ENCODE data around the gene NUP133.
"Not testable (repeated sequence)": the region's sequence is repeated elsewhere in the genome, so short reads cannot be mapped to it uniquely, and the experiment has no call there.

The NUP133 gene

GRCh38 chr1:229402329-229402728 is 105.8 kb downstream of the NUP133 start:
- H3K9ac ChIP-seq (ENCODE audit: low read length); H3K27ac ChIP-seq (ENCODE audit: low read length, poor library complexity, severe bottlenecking); H3K23ac ChIP-seq (ENCODE audit: low read length in 2 of 2): not testable (repeated sequence)

GRCh38 chr1:229397762-229398161 is 110.4 kb downstream of the NUP133 start:
- H2BK120ac ChIP-seq (ENCODE audit: low read depth, low read length) = no peak overlapping the region
- no peak overlapping the region for H3K27ac ChIP-seq (ENCODE audit: low read length, poor library complexity, severe bottlenecking)
- H3K4me2 ChIP-seq (ENCODE audit: low read length, poor library complexity, severe bottlenecking) = no peak overlapping the region
- no peaks in the 10 kb centered on the region for H3K4me1 ChIP-seq (ENCODE audit: control insufficient read depth, insufficient read depth, low read depth, low read length)
- H3K79me1 ChIP-seq (replicated peaks; ENCODE audit: low read length, poor library complexity, severe bottlenecking) = no peaks in the 10 kb centered on the region
- no peak overlapping the region for H2BK12ac ChIP-seq (ENCODE audit: low read length in 2 of 2)
- WGBS = 0% methylated on average over 2 of the region's 5 CpGs
- no peak overlapping the region for H2AFZ ChIP-seq (ENCODE audit: low read depth, low read length)
- no peak overlapping the region for H2BK5ac ChIP-seq (ENCODE audit: low read depth, low read length, poor library complexity, severe bottlenecking)
- no peak overlapping the region for H3K18ac ChIP-seq (ENCODE audit: low read depth in 1 of 2, low read length in 2 of 2)
- no peak overlapping the region for H3K9ac ChIP-seq (ENCODE audit: low read length)
- H2AK5ac ChIP-seq (ENCODE audit: low read length, severe bottlenecking) = no peak overlapping the region
- no peak overlapping the region for H3K23ac ChIP-seq (ENCODE audit: low read length in 2 of 2)
- no peaks in the 10 kb centered on the region for H3K36me3 ChIP-seq (ENCODE audit: control insufficient read depth in 1 of 2, insufficient read depth in 2 of 2, low read depth in 1 of 2, low read length in 2 of 2)
- no peak overlapping the region for H3K14ac ChIP-seq (ENCODE audit: low read length in 2 of 2)
- no peak overlapping the region for H3K4ac ChIP-seq (ENCODE audit: low read depth in 1 of 2, low read length in 2 of 2)
- no peaks in the 10 kb centered on the region for H3K9me3 ChIP-seq (ENCODE audit: control insufficient read depth, low read length)
- H4K91ac ChIP-seq (ENCODE audit: low read length) = no peak overlapping the region
- no peak for DNase-seq
- no peak overlapping the region for H2BK15ac ChIP-seq (ENCODE audit: low read depth, poor library complexity, severe bottlenecking)
- H3K4me3 ChIP-seq (ENCODE audit: insufficient read depth in 1 of 2, low read depth in 1 of 2, low read length in 2 of 2) = no peak overlapping the region
- H4K8ac ChIP-seq (ENCODE audit: low read length) = no peak overlapping the region
- H3K27me3 ChIP-seq (ENCODE audit: control insufficient read depth in 1 of 2, insufficient read depth in 1 of 2, low read length in 2 of 2) = peaks cover 29 to 55% of the 10 kb centered on the region in 2 experiments

More at GRCh38 chr1:229402329-229402728, 105.8 kb downstream of the NUP133 start:
- H3K4me3 ChIP-seq (ENCODE audit: insufficient read depth in 1 of 2, low read depth in 1 of 2, low read length in 2 of 2); H2AK5ac ChIP-seq (ENCODE audit: low read length, severe bottlenecking); H2AFZ ChIP-seq (ENCODE audit: low read depth, low read length); H2BK15ac ChIP-seq (ENCODE audit: low read depth, poor library complexity, severe bottlenecking); DNase-seq; H3K9me3 ChIP-seq (ENCODE audit: control insufficient read depth, low read length); H3K4me1 ChIP-seq (ENCODE audit: control insufficient read depth, insufficient read depth, low read depth, low read length); H3K14ac ChIP-seq (ENCODE audit: low read length in 2 of 2); H4K8ac ChIP-seq (ENCODE audit: low read length); H2BK12ac ChIP-seq (ENCODE audit: low read length in 2 of 2); H3K4ac ChIP-seq (ENCODE audit: low read depth in 1 of 2, low read length in 2 of 2); H3K36me3 ChIP-seq (ENCODE audit: control insufficient read depth in 1 of 2, insufficient read depth in 2 of 2, low read depth in 1 of 2, low read length in 2 of 2); H3K18ac ChIP-seq (ENCODE audit: low read depth in 1 of 2, low read length in 2 of 2); H4K91ac ChIP-seq (ENCODE audit: low read length); H2BK120ac ChIP-seq (ENCODE audit: low read depth, low read length); H2BK5ac ChIP-seq (ENCODE audit: low read depth, low read length, poor library complexity, severe bottlenecking); H3K79me1 ChIP-seq (replicated peaks; ENCODE audit: low read length, poor library complexity, severe bottlenecking); H3K4me2 ChIP-seq (ENCODE audit: low read length, poor library complexity, severe bottlenecking): not testable (repeated sequence)
- WGBS = 78% methylated on average over 4 of the region's 4 CpGs
- peaks cover 46 to 69% of the 10 kb centered on the region in 2 experiments for H3K27me3 ChIP-seq (ENCODE audit: control insufficient read depth in 1 of 2, insufficient read depth in 1 of 2, low read length in 2 of 2)

GRCh38 chr1:229396585-229397206 is 111.4 kb downstream of the NUP133 start:
- Histone ChIP-seq H2AFZ (ENCODE audit: low read depth, low read length) (no peak overlapping the region), H3K27ac (ENCODE audit: low read length, poor library complexity, severe bottlenecking) (no peak overlapping the region)
- 63% methylated on average over 11 of the region's 11 CpGs for WGBS

GRCh38 chr1:229394517-229394916 is 113.6 kb downstream of the NUP133 start:
- H4K91ac ChIP-seq (ENCODE audit: low read length); H2BK12ac ChIP-seq (ENCODE audit: low read length in 2 of 2); H2BK15ac ChIP-seq (ENCODE audit: low read depth, poor library complexity, severe bottlenecking); H3K23ac ChIP-seq (ENCODE audit: low read length in 2 of 2); H4K8ac ChIP-seq (ENCODE audit: low read length); H3K79me1 ChIP-seq (replicated peaks; ENCODE audit: low read length, poor library complexity, severe bottlenecking); H3K4me1 ChIP-seq (ENCODE audit: control insufficient read depth, insufficient read depth, low read depth, low read length); H2AFZ ChIP-seq (ENCODE audit: low read depth, low read length); H2BK120ac ChIP-seq (ENCODE audit: low read depth, low read length); H3K27ac ChIP-seq (ENCODE audit: low read length, poor library complexity, severe bottlenecking); H2AK5ac ChIP-seq (ENCODE audit: low read length, severe bottlenecking); H3K18ac ChIP-seq (ENCODE audit: low read depth in 1 of 2, low read length in 2 of 2); H3K14ac ChIP-seq (ENCODE audit: low read length in 2 of 2); H3K4me2 ChIP-seq (ENCODE audit: low read length, poor library complexity, severe bottlenecking); H2BK5ac ChIP-seq (ENCODE audit: low read depth, low read length, poor library complexity, severe bottlenecking); H3K9me3 ChIP-seq (ENCODE audit: control insufficient read depth, low read length); H3K4ac ChIP-seq (ENCODE audit: low read depth in 1 of 2, low read length in 2 of 2); DNase-seq; H3K36me3 ChIP-seq (ENCODE audit: control insufficient read depth in 1 of 2, insufficient read depth in 2 of 2, low read depth in 1 of 2, low read length in 2 of 2); H3K4me3 ChIP-seq (ENCODE audit: insufficient read depth in 1 of 2, low read depth in 1 of 2, low read length in 2 of 2); H3K9ac ChIP-seq (ENCODE audit: low read length): not testable (repeated sequence)
- peaks cover 16 to 36% of the 10 kb centered on the region in 2 experiments for H3K27me3 ChIP-seq (ENCODE audit: control insufficient read depth in 1 of 2, insufficient read depth in 1 of 2, low read length in 2 of 2)
- 84% methylated on average over 5 of the region's 5 CpGs for WGBS

More at GRCh38 chr1:229396585-229397206, 111.4 kb downstream of the NUP133 start:
- Histone ChIP-seq H2BK15ac (ENCODE audit: low read depth, poor library complexity, severe bottlenecking) (no peak overlapping the region), H3K14ac (ENCODE audit: low read length in 2 of 2) (no peak overlapping the region), H3K4me1 (ENCODE audit: control insufficient read depth, insufficient read depth, low read depth, low read length) (no peaks in the 10 kb centered on the region), H2BK120ac (ENCODE audit: low read depth, low read length) (no peak overlapping the region), H3K4ac (ENCODE audit: low read depth in 1 of 2, low read length in 2 of 2) (no peak overlapping the region), H4K8ac (ENCODE audit: low read length) (no peak overlapping the region), H3K9me3 (ENCODE audit: control insufficient read depth, low read length) (no peaks in the 10 kb centered on the region), H3K18ac (ENCODE audit: low read depth in 1 of 2, low read length in 2 of 2) (no peak overlapping the region), H2AK5ac (ENCODE audit: low read length, severe bottlenecking) (no peak overlapping the region), H3K9ac (ENCODE audit: low read length) (no peak overlapping the region), H4K91ac (ENCODE audit: low read length) (no peak overlapping the region), H3K79me1 (replicated peaks; ENCODE audit: low read length, poor library complexity, severe bottlenecking) (no peaks in the 10 kb centered on the region), H3K4me3 (ENCODE audit: insufficient read depth in 1 of 2, low read depth in 1 of 2, low read length in 2 of 2) (no peak overlapping the region), H3K23ac (ENCODE audit: low read length in 2 of 2) (no peak overlapping the region), H3K36me3 (ENCODE audit: control insufficient read depth in 1 of 2, insufficient read depth in 2 of 2, low read depth in 1 of 2, low read length in 2 of 2) (no peaks in the 10 kb centered on the region), H3K27me3 (ENCODE audit: control insufficient read depth in 1 of 2, insufficient read depth in 1 of 2, low read length in 2 of 2) (peaks cover 23 to 47% of the 10 kb centered on the region in 2 experiments), H2BK12ac (ENCODE audit: low read length in 2 of 2) (no peak overlapping the region), H2BK5ac (ENCODE audit: low read depth, low read length, poor library complexity, severe bottlenecking) (no peak overlapping the region), H3K4me2 (ENCODE audit: low read length, poor library complexity, severe bottlenecking) (no peak overlapping the region)
- no peak for DNase-seq
